CD4-positive, alpha-beta memory T cell (primary cell): Measurements from ENCODE around the gene SBK3. TPM values are rescaled to one million over a fixed set of nuclear protein-coding genes. Genes with fewer than 3 reads are reported as not detected.
A peak's percentile ranks its signal among the peaks of the same experiment; 100 is the strongest.
"Not testable (repeated sequence)": the region's sequence is repeated elsewhere in the genome, so short reads cannot be mapped to it uniquely, and the experiment has no call there.

Source experiments
- CTCF ChIA-PET: fragments of 350-600 bp; sonication (Branson Sonifier 250); formaldehyde crosslinking; loops from one replicate; lab custom pipeline; 2021; ENCODE audit warnings: inconsistent platforms; ENCODE audit not compliant: partially characterized antibody; lab: Charles Lee
- POLR2A ChIA-PET: fragments of 350-600 bp; sonication (Branson Sonifier 250); formaldehyde crosslinking; loops from one replicate; lab custom pipeline; 2021; ENCODE audit not compliant: partially characterized antibody; lab: Charles Lee
- DNase-seq, 5 donors: peaks; one replicate each; pipeline versions ENCODE4 v3.0.0 to v3.0.0-alpha.2; 2020 to 2022; ENCODE audit warnings: mixed read lengths in 1 of 5
- H3K27ac ChIP-seq: one replicate; pipeline ENCODE4 v1.7.0; 2013; ENCODE audit warnings: low read depth, low read length
- H3K27me3 ChIP-seq: 2 replicates; pipeline ENCODE4 v1.7.0; 2013; ENCODE audit warnings: mild to moderate bottlenecking, low read length, moderate library complexity; ENCODE audit not compliant: insufficient read depth
- H3K36me3 ChIP-seq: 2 replicates; pipeline ENCODE4 v1.7.0; 2013; ENCODE audit warnings: mild to moderate bottlenecking, low read length, moderate library complexity; ENCODE audit not compliant: insufficient read depth
- H3K4me1 ChIP-seq: 2 replicates; pipeline ENCODE4 v1.7.0; 2013; ENCODE audit warnings: mild to moderate bottlenecking, low read length, moderate library complexity; ENCODE audit not compliant: insufficient read depth
- H3K4me3 ChIP-seq, 2 donors: one replicate each; pipeline ENCODE4 v1.7.0; 2013; ENCODE audit warnings: low read length in 2 of 2, mild to moderate bottlenecking in 1 of 2
- H3K9me3 ChIP-seq, 2 donors: one replicate each; pipeline ENCODE4 v1.7.0; 2013; ENCODE audit warnings: low read length in 2 of 2, control low read depth in 1 of 2; ENCODE audit not compliant: control insufficient read depth in 1 of 2
- H3K27ac Mint-ChIP-seq, 7 donors: one replicate each; pipeline ENCODE4 v1.8.0; 2020 to 2021; ENCODE audit warnings: mixed read lengths in 7 of 7, mild to moderate bottlenecking in 6 of 7, inconsistent platforms in 3 of 7, moderate library complexity in 3 of 7
- H3K27me3 Mint-ChIP-seq, 2 donors: one replicate each; pipeline ENCODE4 v1.8.0; 2020 to 2021; ENCODE audit warnings: mixed read lengths in 2 of 2
- H3K36me3 Mint-ChIP-seq, 2 donors: one replicate each; pipeline ENCODE4 v1.8.0; 2020 to 2021; ENCODE audit warnings: mixed read lengths in 2 of 2, inconsistent platforms in 1 of 2, mild to moderate bottlenecking in 1 of 2
- H3K4me1 Mint-ChIP-seq, 4 donors: one replicate each; pipeline ENCODE4 v1.8.0; 2020 to 2021; ENCODE audit warnings: mixed read lengths in 4 of 4, mild to moderate bottlenecking in 1 of 4
- H3K4me3 Mint-ChIP-seq, 8 donors: one replicate each; pipeline ENCODE4 v1.8.0; 2020 to 2021; ENCODE audit warnings: mixed read lengths in 8 of 8, mild to moderate bottlenecking in 7 of 8, moderate library complexity in 6 of 8, inconsistent platforms in 3 of 8
- H3K9me3 Mint-ChIP-seq, 8 donors: one replicate each; pipeline ENCODE4 v1.8.0; 2020 to 2021; ENCODE audit warnings: mixed read lengths in 8 of 8, mild to moderate bottlenecking in 5 of 8, inconsistent platforms in 3 of 8, moderate library complexity in 1 of 8
- intact Hi-C: fragments of 100-400 bp; cut with micrococcal nuclease; formaldehyde crosslinking; loops from one replicate; pipeline ENCODE4 v1.15.1; 2023
- polyA plus RNA-seq, 2 donors: library from polyadenylated mRNA; unstranded; fragments of 300-500 nt; fragmentation: Illumina TruSeq; gene quantifications; one replicate each; pipeline ENCODE4 v1.2.3, GENCODE V29; 2021
- total RNA-seq, 2 experiments: library from RNA; stranded (reverse); gene quantifications; one replicate each; pipeline ENCODE4 v1.2.3, GENCODE V29; 2021

The SBK3 gene
- total and polyA plus RNA-seq, 4 experiments from 2014 or later, result not detected

DNA sequence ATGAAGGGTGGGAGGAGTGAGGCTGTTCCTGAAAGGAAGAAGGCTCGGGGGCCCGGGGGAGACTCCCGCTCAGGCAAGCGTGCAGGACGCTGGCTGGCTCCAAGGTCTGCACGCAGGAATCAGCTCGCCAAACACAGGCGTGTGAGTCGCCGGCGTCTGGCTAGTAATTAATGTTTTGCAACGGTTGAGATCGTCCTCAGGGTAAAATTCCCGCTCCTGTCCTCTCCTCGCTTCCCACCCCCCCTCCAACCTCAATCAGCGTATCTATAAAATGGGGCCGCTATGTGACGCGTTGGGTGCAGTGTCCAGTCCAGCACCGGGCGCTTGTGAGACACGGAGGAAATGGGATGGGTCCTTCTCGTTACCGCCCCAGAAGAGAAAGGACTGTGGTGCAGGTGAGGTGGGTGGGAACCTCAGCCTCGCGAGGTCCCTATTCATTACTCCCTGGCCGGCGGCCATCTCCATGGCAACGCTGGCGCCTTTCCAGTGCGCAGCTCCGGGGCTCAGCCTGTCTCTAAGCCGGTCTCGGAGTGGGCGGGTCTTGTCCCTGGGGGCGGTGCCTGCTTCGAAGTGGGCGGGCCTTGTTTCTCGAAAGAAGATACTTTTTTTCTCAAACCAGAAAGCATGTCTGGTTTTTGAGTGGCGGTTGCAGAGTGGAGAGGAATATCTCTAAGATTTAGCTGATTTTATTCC lies 41.8 kb upstream of the SBK3 start:
- Mint-ChIP-seq H3K4me3 (peak overlapping the region; percentile 84 to 94 (median 87)), H3K36me3 (peaks cover 3 to 4% of the 10 kb centered on the region in 2 donors), H3K27ac (peak overlapping the region; percentile 85 to 93 (median 88)), H3K4me1 (peaks cover 12 to 46% (median 28%) of the 10 kb centered on the region in 4 donors), H3K9me3 (no peaks in the 10 kb centered on the region), H3K27me3 (no peaks in the 10 kb centered on the region)
- peak; percentile 88 to 96 (median 91) for DNase-seq
- Histone ChIP-seq H3K27ac (no peak overlapping the region), H3K36me3 (no peaks in the 10 kb centered on the region), H3K4me3 (peak overlapping the region in 1 of 2 donors; percentile 60), H3K9me3 (no peaks in the 10 kb centered on the region), H3K27me3 (no peaks in the 10 kb centered on the region), H3K4me1 (peaks cover 29% of the 10 kb centered on the region)
- intact Hi-C loops, result loop anchor here (1.0 kb wide), 3 partner anchors 12 to 37 kb away; partner anchors contain the start of genes FIZ1, ZNF784 and ZNF865
- POLR2A ChIA-PET, result interaction anchor here (0.7 to 5.0 kb wide), 4 partner anchors 10 to 49 kb away, joined by 3 to 49 read pairs (median 4); partner anchors contain the start of genes FIZ1 and ZNF524
- CTCF ChIA-PET, result interaction anchor here (1.3 to 5.0 kb wide), 2 partner anchors 19 to 45 kb away, joined by 8 to 23 read pairs; partner anchors contain the start of gene ZNF865

DNA sequence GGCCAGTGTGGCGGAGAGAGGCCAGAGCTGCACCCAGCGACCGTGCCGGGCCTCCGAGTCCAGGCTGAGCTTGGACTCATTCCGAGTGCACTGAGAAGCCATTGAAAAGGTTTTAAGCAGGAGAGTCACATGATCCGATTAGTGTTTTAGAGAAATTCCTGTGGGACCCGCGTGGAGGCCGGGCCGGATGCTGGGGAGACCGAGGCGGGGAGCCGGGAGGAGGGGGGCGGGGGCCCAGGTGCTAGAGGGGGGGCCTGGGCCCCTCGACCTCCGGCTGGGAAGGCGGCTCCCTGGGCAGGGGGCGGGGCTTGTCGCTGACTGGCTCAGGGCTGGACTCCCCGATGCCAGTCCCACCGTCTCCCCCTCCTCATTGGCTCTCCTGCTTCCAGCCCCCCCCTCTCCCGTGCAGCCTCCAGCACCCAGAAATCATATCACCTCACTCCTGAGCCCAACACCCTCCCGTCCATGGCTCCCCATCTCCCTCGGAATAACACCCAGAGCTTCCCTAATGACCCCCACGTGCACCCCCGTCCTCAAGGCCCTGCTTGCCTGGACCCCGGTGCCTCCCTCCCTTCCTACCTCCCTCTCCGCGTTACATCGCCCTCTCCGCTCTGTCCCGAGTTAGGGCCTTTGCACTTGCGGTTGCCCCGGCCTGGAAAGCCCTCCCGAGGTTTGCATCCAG lies 40.5 kb upstream of the SBK3 start:
- Mint-ChIP-seq H3K9me3 (no peaks in the 10 kb centered on the region), H3K36me3 (no peaks in the 10 kb centered on the region), H3K27me3 (no peaks in the 10 kb centered on the region), H3K4me3 (peak overlapping the region; percentile 66 to 94 (median 84)), H3K27ac (peak overlapping the region; percentile 7 to 93 (median 79)), H3K4me1 (peaks cover 23 to 59% (median 39%) of the 10 kb centered on the region in 4 donors)
- intact Hi-C loops, result no loop called here
- CTCF ChIA-PET, result interaction anchor here (1.6 to 5.0 kb wide), 3 partner anchors 20 to 46 kb away, joined by 3 to 23 read pairs (median 9); partner anchors contain the start of genes ZNF784 and ZNF865
- POLR2A ChIA-PET, result interaction anchor here (0.6 to 5.0 kb wide), 4 partner anchors 9 to 69 kb away, joined by 3 to 49 read pairs (median 3); partner anchors contain the start of genes FIZ1 and ZNF524
- H3K27me3 ChIP-seq, result no peaks in the 10 kb centered on the region
- DNase-seq, result peak in 2 of 5 donors; percentile 23 to 53
- H3K4me1 ChIP-seq, result peaks cover 41% of the 10 kb centered on the region
- no peaks in the 10 kb centered on the region for H3K36me3 ChIP-seq
- no peak overlapping the region for H3K27ac ChIP-seq
- H3K9me3 ChIP-seq, result no peaks in the 10 kb centered on the region
- H3K4me3 ChIP-seq, result peak overlapping the region; percentile 6 to 10

DNA sequence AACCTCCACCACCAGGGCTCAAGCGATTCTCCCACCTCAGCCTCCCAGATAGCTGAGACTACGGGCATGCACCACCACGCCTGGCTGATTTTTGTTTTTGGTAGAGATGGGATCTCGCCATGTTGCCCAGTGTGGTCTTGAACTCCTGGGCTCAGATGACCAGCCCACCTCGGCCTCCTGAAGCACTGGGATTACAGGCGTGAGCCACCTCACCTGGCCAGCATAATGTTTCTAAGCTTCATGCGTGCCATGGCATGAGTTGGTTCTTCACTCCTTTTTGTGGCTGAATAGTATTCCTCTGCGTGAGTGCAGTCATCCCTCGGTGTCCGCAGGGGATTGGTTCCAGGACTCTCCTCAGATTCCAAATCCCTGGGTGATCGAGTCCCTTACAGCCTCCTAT lies 39.5 kb upstream of the SBK3 start:
- H3K36me3 ChIP-seq, result no peaks in the 10 kb centered on the region
- no peak for DNase-seq
- no peak overlapping the region for H3K4me3 ChIP-seq
- peak overlapping the region in 1 of 8 donors; percentile 89 for H3K4me3 Mint-ChIP-seq
- H3K4me1 Mint-ChIP-seq, result peaks cover 26 to 61% (median 41%) of the 10 kb centered on the region in 4 donors
- H3K27me3 Mint-ChIP-seq, result peaks cover 0 to under 1% of the 10 kb centered on the region in 2 donors
- no peaks in the 10 kb centered on the region for H3K27me3 ChIP-seq
- intact Hi-C loops, result no loop called here
- ChIA-PET CTCF (interaction anchor here (1.6 to 5.0 kb wide), 3 partner anchors 21 to 47 kb away, joined by 3 to 23 read pairs (median 9); partner anchors contain the start of genes ZNF784 and ZNF865), POLR2A (interaction anchor here (0.8 to 5.0 kb wide), 2 partner anchors 15 to 40 kb away, joined by 4 to 49 read pairs; partner anchors contain the start of genes FIZ1, ZNF524 and ZNF784)
- H3K36me3 Mint-ChIP-seq, result peaks cover 2 to 3% of the 10 kb centered on the region in 2 donors
- no peak overlapping the region for H3K27ac ChIP-seq
- H3K27ac Mint-ChIP-seq, result peak overlapping the region in 2 of 7 donors; percentile 10 to 46
- H3K9me3 ChIP-seq, result no peaks in the 10 kb centered on the region
- H3K4me1 ChIP-seq, result peaks cover 46% of the 10 kb centered on the region
- H3K9me3 Mint-ChIP-seq, result peaks cover 0 to 1% (median 0%) of the 10 kb centered on the region in 8 donors

DNA sequence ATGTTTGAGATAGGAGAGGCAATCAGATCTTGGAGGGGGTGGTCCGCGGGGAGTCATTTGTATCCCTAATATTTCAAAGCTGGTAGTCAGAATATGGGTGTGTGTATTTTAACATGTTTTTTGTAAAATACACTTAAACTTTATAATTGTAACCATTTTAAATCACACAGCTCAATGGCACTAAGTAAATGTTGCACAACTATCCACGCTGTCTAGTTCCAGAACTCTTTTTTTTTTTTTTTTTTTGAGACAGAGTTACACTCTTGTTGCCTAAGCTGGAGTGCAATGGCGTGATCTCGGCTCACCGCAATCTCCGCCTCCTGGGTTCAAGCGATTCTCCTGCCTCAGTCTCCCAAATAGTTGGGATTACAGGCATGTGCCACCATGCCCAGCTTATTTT lies 38.6 kb upstream of the SBK3 start:
- H3K27ac Mint-ChIP-seq, result peak overlapping the region in 2 of 7 donors; percentile 10 to 64
- H3K9me3 ChIP-seq, intact Hi-C loops, H3K9me3 Mint-ChIP-seq, H3K27me3 Mint-ChIP-seq, H3K27me3 ChIP-seq, DNase-seq, H3K36me3 Mint-ChIP-seq, H3K27ac ChIP-seq, H3K36me3 ChIP-seq, H3K4me3 ChIP-seq, H3K4me3 Mint-ChIP-seq: not testable (repeated sequence)
- H3K4me1 Mint-ChIP-seq, result peaks cover 29 to 58% (median 44%) of the 10 kb centered on the region in 4 donors
- CTCF ChIA-PET, result interaction anchor here (1.6 to 5.0 kb wide), 3 partner anchors 22 to 48 kb away, joined by 3 to 23 read pairs (median 9); partner anchors contain the start of genes ZNF784 and ZNF865
- peaks cover 48% of the 10 kb centered on the region for H3K4me1 ChIP-seq
- POLR2A ChIA-PET, result interaction anchor here (0.8 to 5.0 kb wide), 2 partner anchors 16 to 41 kb away, joined by 4 to 49 read pairs; partner anchors contain the start of genes FIZ1, ZNF524 and ZNF784

DNA sequence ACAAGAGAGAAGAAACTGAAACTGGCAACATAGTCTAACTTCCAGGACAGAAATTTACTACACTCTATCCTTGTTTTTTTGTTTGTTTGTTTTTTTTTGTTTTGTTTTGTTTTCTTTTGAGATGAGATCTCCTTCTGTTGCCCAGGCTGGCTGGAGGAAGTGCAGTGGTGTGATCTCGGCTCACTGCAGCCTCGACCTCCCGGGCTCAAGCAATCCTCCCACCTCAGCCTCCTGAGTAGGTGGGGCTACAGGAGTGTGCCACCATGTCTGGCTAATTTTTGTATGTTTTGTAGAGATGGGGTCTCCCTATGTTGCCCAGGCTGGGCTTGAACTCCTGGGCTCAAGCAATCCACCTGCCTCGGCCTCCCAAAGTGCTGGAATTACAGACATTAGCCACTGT lies 36.9 kb upstream of the SBK3 start:
- H3K4me3 ChIP-seq, DNase-seq, H3K36me3 ChIP-seq, H3K27ac ChIP-seq, H3K9me3 Mint-ChIP-seq, H3K27me3 Mint-ChIP-seq, H3K9me3 ChIP-seq, H3K27me3 ChIP-seq, intact Hi-C loops: not testable (repeated sequence)
- CTCF ChIA-PET, result interaction anchor here (1.1 to 2.0 kb wide), 3 partner anchors 49 to 79 kb away, joined by 3 to 7 read pairs (median 4); no protein-coding TSS in a partner anchor
- H3K36me3 Mint-ChIP-seq, result peaks cover 8 to 11% of the 10 kb centered on the region in 2 donors
- peak overlapping the region in 5 of 7 donors; percentile 43 to 89 (median 57) for H3K27ac Mint-ChIP-seq
- POLR2A ChIA-PET, result interaction anchor here (2.5 to 2.6 kb wide), 2 partner anchors 17 to 24 kb away, joined by 13 to 30 read pairs; partner anchors contain the start of genes FIZ1, ZNF524 and ZNF865
- peak overlapping the region in 4 of 8 donors; percentile 12 to 80 (median 44) for H3K4me3 Mint-ChIP-seq
- peaks cover 37% of the 10 kb centered on the region for H3K4me1 ChIP-seq
- H3K4me1 Mint-ChIP-seq, result peaks cover 27 to 54% (median 35%) of the 10 kb centered on the region in 4 donors

DNA sequence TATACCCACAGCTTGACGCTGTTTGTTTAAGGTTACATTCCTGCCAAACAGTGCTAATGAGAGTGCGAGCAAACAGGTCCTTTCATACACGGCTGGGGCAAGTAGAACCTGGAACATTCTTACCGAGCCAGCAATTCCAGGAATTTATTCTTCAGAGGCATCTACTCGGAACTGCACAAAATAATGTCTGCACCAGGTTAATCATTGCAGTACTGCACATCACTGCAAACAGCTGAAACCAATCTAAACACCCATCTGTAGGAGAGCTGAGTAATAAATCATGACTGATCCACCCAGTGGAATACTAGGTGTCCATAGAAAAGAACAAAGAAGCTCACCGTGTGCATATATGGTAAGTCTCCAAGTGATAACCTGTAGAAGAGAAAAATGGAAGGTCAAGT lies 36.5 kb upstream of the SBK3 start:
- POLR2A ChIA-PET, result interaction anchor here (1.1 to 2.6 kb wide), 6 partner anchors 14 to 61 kb away, joined by 4 to 30 read pairs (median 10); partner anchors contain the start of genes FIZ1, ZNF524, ZNF581 and ZNF865
- intact Hi-C loops, result loop anchor here (2.0 kb wide), 2 partner anchors 17 to 65 kb away; partner anchors contain the start of gene FIZ1
- H3K9me3 ChIP-seq, result no peaks in the 10 kb centered on the region
- H3K9me3 Mint-ChIP-seq, result peaks cover 0 to 4% (median 0%) of the 10 kb centered on the region in 8 donors
- no peak overlapping the region for H3K27ac ChIP-seq
- peaks cover 11 to 15% of the 10 kb centered on the region in 2 donors for H3K36me3 Mint-ChIP-seq
- no peaks in the 10 kb centered on the region for H3K36me3 ChIP-seq
- no peak overlapping the region for H3K4me3 ChIP-seq
- H3K4me1 Mint-ChIP-seq, result peaks cover 24 to 49% (median 31%) of the 10 kb centered on the region in 4 donors
- no peak for DNase-seq
- peaks cover 0 to 1% of the 10 kb centered on the region in 2 donors for H3K27me3 Mint-ChIP-seq
- H3K4me1 ChIP-seq, result peaks cover 32% of the 10 kb centered on the region
- H3K4me3 Mint-ChIP-seq, result peak overlapping the region; percentile 6 to 83 (median 58)
- H3K27me3 ChIP-seq, result no peaks in the 10 kb centered on the region
- CTCF ChIA-PET, result interaction anchor here (0.8 to 2.0 kb wide), 6 partner anchors 24 to 78 kb away, joined by 3 to 7 read pairs (median 4); partner anchors contain the start of gene ZNF865
- H3K27ac Mint-ChIP-seq, result peak overlapping the region in 5 of 7 donors; percentile 43 to 91 (median 70)
